Esophagus (tissue), 2 donors: Measurements from ENCODE around the gene MST1R. TPM values are rescaled to one million over a fixed set of nuclear protein-coding genes. Genes with fewer than 3 reads are reported as not detected.
"Not testable (repeated sequence)": the region's sequence is repeated elsewhere in the genome, so short reads cannot be mapped to it uniquely, and the experiment has no call there.

ENCODE experiments used
- H3K27ac ChIP-seq, 2 donors: one replicate each; pipeline ENCODE4 v1.5.1; 2013; ENCODE audit warnings: low read depth in 2 of 2, mild to moderate bottlenecking in 2 of 2, inconsistent platforms in 1 of 2, low read length in 1 of 2, moderate library complexity in 1 of 2
- H3K27me3 ChIP-seq, 2 donors: one replicate each; pipeline ENCODE4 v1.6.1; 2013; ENCODE audit warnings: low read length in 2 of 2, control low read depth in 1 of 2, mild to moderate bottlenecking in 1 of 2; ENCODE audit not compliant: insufficient read depth in 2 of 2, control insufficient read depth in 1 of 2
- H3K36me3 ChIP-seq, 2 donors: one replicate each; pipeline ENCODE4 v1.6.1; 2013; ENCODE audit warnings: low read length in 1 of 2; ENCODE audit not compliant: control insufficient read depth in 2 of 2, insufficient read depth in 2 of 2
- H3K4me1 ChIP-seq, 2 donors: one replicate each; pipeline ENCODE4 v1.6.1; 2013; ENCODE audit warnings: low read length in 1 of 2; ENCODE audit not compliant: control insufficient read depth in 2 of 2, insufficient read depth in 2 of 2
- H3K4me3 ChIP-seq, 2 donors: one replicate each; pipeline ENCODE4 v1.5.1; 2013; ENCODE audit warnings: low read length in 2 of 2, mild to moderate bottlenecking in 2 of 2, low read depth in 1 of 2, moderate library complexity in 1 of 2
- H3K9me3 ChIP-seq, 2 donors: one replicate each; pipeline ENCODE4 v1.6.1; 2013; ENCODE audit warnings: mild to moderate bottlenecking in 2 of 2, low read depth in 1 of 2, low read length in 1 of 2, moderate library complexity in 1 of 2; ENCODE audit not compliant: control insufficient read depth in 2 of 2, insufficient read depth in 1 of 2
- WGBS, 2 donors: extraction: QIAGEN DNeasy Blood & Tissue Kit; methylation state at CpG; one replicate each; pipeline ENCODE4 v1.1.7; 2013; 5-methylcytosine and 5-hydroxymethylcytosine counted together
- polyA plus RNA-seq, 2 donors: library from polyadenylated mRNA; stranded (reverse); fragments of 200-250 nt; gene quantifications; one replicate each; pipeline ENCODE4 v1.2.3, GENCODE V29; 2013
- donor health status: healthy with polysubstance abuse.
- donor health status: Bipolar disorder and iron deficiency.

The MST1R gene
- polyA plus RNA-seq: 10 to 100 TPM; 23.6 to 53.4 TPM

GRCh38 chr3:49903451-49904424 lies at the start of gene MST1R:
TSS of gene MST1R (minus strand) at chr3:49903873. CDS start at chr3:49903609, 264 bp downstream.
- Histone ChIP-seq H3K27me3 (no peaks in the 10 kb centered on the region), H3K4me1 (peaks cover 2 to 42% of the 10 kb centered on the region in 2 donors), H3K27ac (peak within 1 kb of the TSS; percentile 81 to 86), H3K9me3 (no peaks in the 10 kb centered on the region), H3K4me3 (peak within 1 kb of the TSS; percentile 44 to 50), H3K36me3 (peaks cover 0 to 3% of the 10 kb centered on the region in 2 donors)
- WGBS, 2 donors: 20 to 26% methylated on average over 65 of the region's 65 CpGs

GRCh38 chr3:49952924-49953323 lies 49.3 kb upstream of the MST1R start:
- no peaks in the 10 kb centered on the region for H3K36me3 ChIP-seq
- WGBS, 2 donors: 97% methylated on average over 6 of the region's 6 CpGs
- no peaks in the 10 kb centered on the region for H3K4me1 ChIP-seq
- H3K9me3 ChIP-seq: no peaks in the 10 kb centered on the region
- no peak overlapping the region for H3K27ac ChIP-seq
- no peak overlapping the region for H3K4me3 ChIP-seq
- no peaks in the 10 kb centered on the region for H3K27me3 ChIP-seq

GRCh38 chr3:49942651-49943050 lies 39.0 kb upstream of the MST1R start:
- no peaks in the 10 kb centered on the region for H3K4me1 ChIP-seq
- no peaks in the 10 kb centered on the region for H3K9me3 ChIP-seq
- H3K27me3 ChIP-seq: no peaks in the 10 kb centered on the region
- WGBS, 2 donors: 63 to 69% methylated on average over 2 of the region's 2 CpGs
- peaks cover 0 to 2% of the 10 kb centered on the region in 2 donors for H3K36me3 ChIP-seq
- H3K4me3 ChIP-seq: no peak overlapping the region
- no peak overlapping the region for H3K27ac ChIP-seq

- WGBS, 2 donors: 6% methylated on average over 23 of the region's 23 CpGs
- Histone ChIP-seq H3K4me1 (no peaks in the 10 kb centered on the region), H3K9me3 (no peaks in the 10 kb centered on the region), H3K27me3 (no peaks in the 10 kb centered on the region), H3K27ac (peak overlapping the region; percentile 96 to 97), H3K36me3 (no peaks in the 10 kb centered on the region), H3K4me3 (peak overlapping the region; percentile 83 to 88)
These were observed 37.1 kb upstream of the MST1R start for GRCh38 chr3:49940667-49941249.

GRCh38 chr3:49939858-49940666 lies 36.4 kb upstream of the MST1R start, which contains the start of gene RBM6:
TSS of gene RBM6 (plus strand) at chr3:49940150. CDS start at chr3:49962642, 22,492 bp downstream.
- Histone ChIP-seq H3K4me1 (no peaks in the 10 kb centered on the region), H3K36me3 (no peaks in the 10 kb centered on the region), H3K27ac (peak within 1 kb of the TSS; percentile 96 to 97), H3K4me3 (peak within 1 kb of the TSS; percentile 83 to 88), H3K27me3 (no peaks in the 10 kb centered on the region), H3K9me3 (no peaks in the 10 kb centered on the region)
- WGBS, 2 donors: 0 to 1% methylated on average over 74 of the region's 74 CpGs

GRCh38 chr3:49937090-49937489 lies 33.4 kb upstream of the MST1R start:
- H3K4me3 ChIP-seq: no peak overlapping the region
- H3K27me3 ChIP-seq: no peaks in the 10 kb centered on the region
- H3K36me3 ChIP-seq: no peaks in the 10 kb centered on the region
- no peaks in the 10 kb centered on the region for H3K4me1 ChIP-seq
- WGBS, 2 donors: 58 to 66% methylated on average over 3 of the region's 3 CpGs
- no peaks in the 10 kb centered on the region for H3K9me3 ChIP-seq
- H3K27ac ChIP-seq: no peak overlapping the region

GRCh38 chr3:49932281-49932680 lies 28.6 kb upstream of the MST1R start:
- not testable (repeated sequence) for H3K27ac ChIP-seq, H3K36me3 ChIP-seq, H3K4me3 ChIP-seq, H3K4me1 ChIP-seq, H3K27me3 ChIP-seq, H3K9me3 ChIP-seq
- 88 to 92% methylated on average over 15 of the region's 15 CpGs for WGBS, 2 donors

GRCh38 chr3:49930922-49931321 lies 27.2 kb upstream of the MST1R start:
- 76 to 94% methylated on average over 1 of the region's 1 CpG for WGBS, 2 donors
- H3K27me3 ChIP-seq: no peaks in the 10 kb centered on the region
- H3K4me3 ChIP-seq: no peak overlapping the region
- H3K4me1 ChIP-seq: peaks cover 0 to 5% of the 10 kb centered on the region in 2 donors
- H3K9me3 ChIP-seq: no peaks in the 10 kb centered on the region
- no peaks in the 10 kb centered on the region for H3K36me3 ChIP-seq
- peak overlapping the region in 1 of 2 donors; percentile 13 for H3K27ac ChIP-seq

GRCh38 chr3:49930168-49930690 lies 26.6 kb upstream of the MST1R start:
- Histone ChIP-seq H3K4me1 (peaks cover 0 to 5% of the 10 kb centered on the region in 2 donors), H3K27me3 (no peaks in the 10 kb centered on the region), H3K27ac (peak overlapping the region; percentile 76 to 89), H3K9me3 (no peaks in the 10 kb centered on the region), H3K36me3 (no peaks in the 10 kb centered on the region), H3K4me3 (peak overlapping the region; percentile 55 to 78)
- 35 to 45% methylated on average over 16 of the region's 16 CpGs for WGBS, 2 donors
